MM.1S (cell line): Measurements from ENCODE around the gene BYSL.

Experiments used
- DNase-seq: peaks from one replicate; pipeline ENCODE4 v3.0.0-alpha.2; 2015
- H2AFZ ChIP-seq: fragments of 300-600 bp; sonication (generic); 2 replicates; pipeline ENCODE4 v1.6.0; 2016; ENCODE audit warnings: antibody characterized with exemption, low read length
- H3F3A ChIP-seq: fragments of 300-600 bp; sonication (generic); 2 replicates; pipeline ENCODE4 v1.6.1; 2016; ENCODE audit warnings: mild to moderate bottlenecking, antibody characterized with exemption, low read length, moderate library complexity, mixed read lengths; ENCODE audit not compliant: insufficient read depth
- H3K27ac ChIP-seq: fragments of 300-600 bp; sonication (generic); 2 replicates; pipeline ENCODE4 v1.5.1; 2016; ENCODE audit warnings: mild to moderate bottlenecking, low read length
- H3K27me3 ChIP-seq: fragments of 300-600 bp; sonication (generic); replicated peaks from 2 replicates; pipeline ENCODE4 v1.6.0; 2016; ENCODE audit warnings: low read length; ENCODE audit not compliant: insufficient read depth
- H3K36me3 ChIP-seq: fragments of 300-600 bp; sonication (generic); replicated peaks from 2 replicates; pipeline ENCODE4 v1.6.1; 2016; ENCODE audit warnings: mild to moderate bottlenecking, low read length, mixed read lengths; ENCODE audit not compliant: insufficient read depth
- H3K4me1 ChIP-seq: fragments of 300-600 bp; sonication (generic); 2 replicates; pipeline ENCODE4 v1.6.1; 2016; ENCODE audit warnings: low read length, mixed read lengths
- H3K4me2 ChIP-seq: fragments of 300-600 bp; sonication (generic); 2 replicates; pipeline ENCODE4 v1.6.0; 2016; ENCODE audit warnings: low read depth, low read length
- H3K4me3 ChIP-seq: fragments of 300-600 bp; sonication (generic); 2 replicates; pipeline ENCODE4 v1.5.1; 2016; ENCODE audit warnings: low read length, mixed read lengths
- H3K79me2 ChIP-seq: fragments of 300-600 bp; sonication (generic); 2 replicates; pipeline ENCODE4 v1.6.1; 2016; ENCODE audit warnings: mixed run types, low read length, mixed read lengths
- H3K9ac ChIP-seq: fragments of 300-600 bp; sonication (generic); 2 replicates; pipeline ENCODE4 v1.6.1; 2016; ENCODE audit warnings: low read length, mixed read lengths
- H3K9me2 ChIP-seq: fragments of 300-600 bp; sonication (generic); replicated peaks from 2 replicates; pipeline ENCODE4 v1.6.1; 2016; ENCODE audit warnings: mild to moderate bottlenecking, low read length, mixed read lengths; ENCODE audit not compliant: insufficient read depth
- H3K9me3 ChIP-seq: fragments of 300-600 bp; sonication (generic); replicated peaks from 2 replicates; pipeline ENCODE4 v1.6.1; 2016; ENCODE audit warnings: mild to moderate bottlenecking, low read length, mixed read lengths; ENCODE audit not compliant: insufficient read depth
- H4K20me1 ChIP-seq: fragments of 300-600 bp; sonication (generic); 2 replicates; pipeline ENCODE4 v1.6.1; 2016; ENCODE audit warnings: mild to moderate bottlenecking, low read length, moderate library complexity, mixed read lengths; ENCODE audit not compliant: insufficient read depth
- EZH2 ChIP-seq: fragments of 300-600 bp; sonication (generic); optimal IDR thresholded peaks from 2 replicates; pipeline ENCODE3; 2017; ENCODE audit warnings: low read depth, mild to moderate bottlenecking, antibody characterized with exemption, low read length, mixed read lengths
- EZH2phosphoT487 ChIP-seq: fragments of 300-600 bp; sonication (generic); IDR thresholded peaks from 2 replicates; pipeline ENCODE4 v1.6.1; 2018; ENCODE audit warnings: antibody characterized with exemption, low read length
- TF ChIP-seq, protein P1 (sequence below): fragments of 300-600 bp; sonication (generic); IDR thresholded peaks from 2 replicates; pipeline ENCODE4 v1.5.1; 2016; ENCODE audit warnings: antibody characterized with exemption, low read length, mixed read lengths

The BYSL gene

DNA sequence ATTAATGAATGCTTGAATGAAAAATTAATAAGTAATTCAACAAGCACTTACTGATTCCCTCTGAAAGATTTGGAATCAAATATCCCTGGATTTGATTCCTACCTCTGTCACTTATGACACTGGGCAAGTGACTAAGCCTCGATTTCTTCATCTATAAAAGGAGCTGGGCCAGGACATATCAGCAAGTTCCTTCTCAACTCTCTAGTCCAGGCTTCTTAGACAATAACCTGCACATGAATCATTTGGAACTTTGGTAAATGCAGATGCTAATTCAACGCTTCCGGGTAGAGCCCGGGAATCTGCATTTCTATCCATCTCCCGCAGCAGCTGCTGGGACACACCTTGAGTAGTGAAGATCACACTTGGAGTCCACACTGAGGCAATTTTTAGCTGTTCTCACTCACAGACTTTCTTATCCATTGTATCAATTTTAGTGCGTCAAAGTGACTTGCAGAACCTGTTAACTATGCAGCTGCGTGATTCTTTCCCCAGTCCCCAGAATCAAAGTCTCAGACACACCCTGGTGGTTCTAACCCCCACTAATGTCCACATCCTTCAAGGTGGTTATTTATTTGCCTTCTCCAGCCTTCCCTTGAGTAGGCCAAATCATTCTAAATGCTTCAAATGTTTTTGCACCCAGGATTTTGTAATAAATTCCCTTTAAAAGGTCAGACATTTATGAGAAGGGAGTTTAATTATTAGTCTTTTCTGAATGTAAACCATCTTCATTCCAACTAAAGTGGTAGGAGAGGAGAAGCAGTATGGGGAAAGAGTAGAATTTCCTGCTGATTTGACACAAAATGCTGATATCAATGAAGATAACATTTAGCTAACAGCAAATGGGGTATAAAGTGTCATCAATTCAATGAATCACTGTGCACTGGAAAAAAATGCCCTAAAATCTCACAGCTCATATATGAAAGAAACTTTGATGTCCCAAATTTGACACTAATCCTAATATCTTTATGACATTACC, 46.3 kb downstream of the BYSL start:
- no peaks in the 10 kb centered on the region for H3K27me3 ChIP-seq
- no peaks in the 10 kb centered on the region for H3F3A ChIP-seq
- no peaks in the 10 kb centered on the region for H3K79me2 ChIP-seq
- TF ChIP-seq, protein P1, sequence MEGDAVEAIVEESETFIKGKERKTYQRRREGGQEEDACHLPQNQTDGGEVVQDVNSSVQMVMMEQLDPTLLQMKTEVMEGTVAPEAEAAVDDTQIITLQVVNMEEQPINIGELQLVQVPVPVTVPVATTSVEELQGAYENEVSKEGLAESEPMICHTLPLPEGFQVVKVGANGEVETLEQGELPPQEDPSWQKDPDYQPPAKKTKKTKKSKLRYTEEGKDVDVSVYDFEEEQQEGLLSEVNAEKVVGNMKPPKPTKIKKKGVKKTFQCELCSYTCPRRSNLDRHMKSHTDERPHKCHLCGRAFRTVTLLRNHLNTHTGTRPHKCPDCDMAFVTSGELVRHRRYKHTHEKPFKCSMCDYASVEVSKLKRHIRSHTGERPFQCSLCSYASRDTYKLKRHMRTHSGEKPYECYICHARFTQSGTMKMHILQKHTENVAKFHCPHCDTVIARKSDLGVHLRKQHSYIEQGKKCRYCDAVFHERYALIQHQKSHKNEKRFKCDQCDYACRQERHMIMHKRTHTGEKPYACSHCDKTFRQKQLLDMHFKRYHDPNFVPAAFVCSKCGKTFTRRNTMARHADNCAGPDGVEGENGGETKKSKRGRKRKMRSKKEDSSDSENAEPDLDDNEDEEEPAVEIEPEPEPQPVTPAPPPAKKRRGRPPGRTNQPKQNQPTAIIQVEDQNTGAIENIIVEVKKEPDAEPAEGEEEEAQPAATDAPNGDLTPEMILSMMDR = no peak
- TF ChIP-seq EZH2phosphoT487 = no peak
- no peak for TF ChIP-seq EZH2
- H4K20me1 ChIP-seq = no peaks in the 10 kb centered on the region
- no peaks in the 10 kb centered on the region for H3K4me1 ChIP-seq
- no peaks in the 10 kb centered on the region for H3K9me2 ChIP-seq
- DNase-seq = no peak
- H3K27ac ChIP-seq = no peak overlapping the region
- no peak overlapping the region for H3K9ac ChIP-seq
- no peaks in the 10 kb centered on the region for H3K9me3 ChIP-seq
- H3K4me3 ChIP-seq = no peak overlapping the region
- H3K4me2 ChIP-seq = no peak overlapping the region
- no peak overlapping the region for H2AFZ ChIP-seq
- no peaks in the 10 kb centered on the region for H3K36me3 ChIP-seq

DNA sequence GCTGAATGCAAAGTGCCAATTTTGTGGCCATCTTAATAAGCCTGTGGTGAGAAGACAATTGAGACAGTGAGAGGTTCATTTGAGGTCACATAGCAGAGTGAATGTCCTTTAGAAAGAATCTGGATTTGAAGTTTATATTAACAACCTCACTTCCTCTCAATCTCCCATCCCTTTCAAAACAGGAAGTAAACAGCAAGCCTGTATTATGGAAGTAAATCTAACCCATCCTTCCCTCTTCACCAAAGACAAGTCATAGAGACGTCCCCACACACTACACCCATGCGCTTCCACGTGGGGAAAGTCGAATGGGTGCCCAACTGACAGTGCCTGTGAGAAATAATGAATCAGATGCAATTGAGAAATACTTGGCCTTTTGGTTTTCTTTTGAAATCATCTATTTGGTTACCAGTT, 49.1 kb downstream of the BYSL start:
- no peak overlapping the region for H3K9ac ChIP-seq
- no peaks in the 10 kb centered on the region for H3K36me3 ChIP-seq
- TF ChIP-seq, protein P1 = no peak
- no peak for TF ChIP-seq EZH2
- TF ChIP-seq EZH2phosphoT487 = no peak
- no peak for DNase-seq
- H3K9me3 ChIP-seq = no peaks in the 10 kb centered on the region
- no peak overlapping the region for H2AFZ ChIP-seq
- H3K4me1 ChIP-seq = no peaks in the 10 kb centered on the region
- H3K27me3 ChIP-seq = no peaks in the 10 kb centered on the region
- no peaks in the 10 kb centered on the region for H4K20me1 ChIP-seq
- no peaks in the 10 kb centered on the region for H3F3A ChIP-seq
- no peak overlapping the region for H3K27ac ChIP-seq
- H3K9me2 ChIP-seq = no peaks in the 10 kb centered on the region
- H3K4me2 ChIP-seq = no peak overlapping the region
- H3K4me3 ChIP-seq = no peak overlapping the region
- H3K79me2 ChIP-seq = no peaks in the 10 kb centered on the region

DNA sequence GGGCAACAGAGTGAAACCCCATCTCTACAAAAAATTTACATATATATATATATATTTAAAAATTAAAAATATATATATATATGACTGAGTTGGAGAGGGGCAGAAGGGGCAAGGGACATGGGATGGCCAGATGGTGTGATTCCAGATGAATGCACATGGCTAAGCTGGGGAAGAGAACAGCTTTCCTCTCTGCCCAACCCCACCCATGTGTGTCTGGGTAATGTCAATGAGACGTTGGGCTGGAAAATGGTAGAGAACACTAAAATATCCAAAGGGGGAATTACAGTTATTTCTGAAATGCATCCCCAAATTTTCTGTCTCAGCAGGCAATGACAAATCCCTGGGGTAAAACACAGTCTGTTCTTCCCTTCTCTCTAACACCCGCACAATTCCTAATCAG, 51.5 kb downstream of the BYSL start:
- Histone ChIP-seq H3K27me3 (no peaks in the 10 kb centered on the region), H3K9me2 (no peaks in the 10 kb centered on the region), H3K79me2 (no peaks in the 10 kb centered on the region), H3K9ac (no peak overlapping the region), H3K9me3 (no peaks in the 10 kb centered on the region), H4K20me1 (no peaks in the 10 kb centered on the region), H3K36me3 (no peaks in the 10 kb centered on the region), H2AFZ (no peak overlapping the region), H3K27ac (no peak overlapping the region), H3K4me2 (no peak overlapping the region), H3K4me1 (no peaks in the 10 kb centered on the region), H3K4me3 (no peak overlapping the region), H3F3A (no peaks in the 10 kb centered on the region)
- no peak for DNase-seq
- TF ChIP-seq EZH2 = no peak
- no peak for TF ChIP-seq EZH2phosphoT487
- TF ChIP-seq, protein P1 = no peak
